Choroid plexus epithelial cell (primary cell): ENCODE measurements around the gene EFCC1.

Experiments used
- DNase-seq: peaks from one replicate; pipeline ENCODE4 v3.0.0-alpha.2; 2010; ENCODE audit warnings: low read depth
- H3K4me3 ChIP-seq: 2 replicates; pipeline ENCODE4 v1.5.1; 2011; ENCODE audit warnings: low read depth, mild to moderate bottlenecking, control low read depth, low read length, moderate library complexity
- CTCF ChIP-seq: conservative IDR thresholded peaks from 2 replicates; pipeline ENCODE4 v1.5.1; 2011; ENCODE audit warnings: low read depth, mild to moderate bottlenecking, control low read depth, inconsistent platforms, low read length, moderate library complexity

EFCC1 gene

GRCh38 chr3:128987302-128988100, 13.6 kb upstream of the EFCC1 start:
- H3K4me3 ChIP-seq: no peak overlapping the region
- no peak for TF ChIP-seq CTCF
- DNase-seq: no peak

GRCh38 chr3:128988286-128988685, 12.8 kb upstream of the EFCC1 start:
- no peak for TF ChIP-seq CTCF
- no peak overlapping the region for H3K4me3 ChIP-seq
- no peak for DNase-seq

GRCh38 chr3:128991355-128991895, 9.7 kb upstream of the EFCC1 start:
- TF ChIP-seq CTCF: no peak
- no peak for DNase-seq

GRCh38 chr3:128992926-128993460, 8.1 kb upstream of the EFCC1 start:
- DNase-seq: no peak
- TF ChIP-seq CTCF: no peak
- H3K4me3 ChIP-seq: no peak overlapping the region

More at GRCh38 chr3:128991355-128991895, 9.7 kb upstream of the EFCC1 start:
- H3K4me3 ChIP-seq: no peak overlapping the region

- TF ChIP-seq CTCF: no peak
- peak within 1 kb of the TSS; percentile 52 for H3K4me3 ChIP-seq
- peak; percentile 70 for DNase-seq
Measured at GRCh38 chr3:128993461-128994172, 7.5 kb upstream of the EFCC1 start, which contains the start of gene CFAP92. Gene CFAP92 (minus strand): TSS chr3:128994076. CDS start chr3:128993304, 772 bp downstream.

- TF ChIP-seq CTCF: no peak
- peak overlapping the region; percentile 52 for H3K4me3 ChIP-seq
- no peak for DNase-seq
Measured at GRCh38 chr3:128994173-128994512, 7.0 kb upstream of the EFCC1 start.
